NT2/D1 (cell line): ENCODE data around the gene COL23A1.

Experiments
- DNase-seq: peaks from one replicate; pipeline ENCODE4 v3.0.0-alpha.2; 2011; ENCODE audit warnings: low read depth, low spot score
- H3K27me3 ChIP-seq: 2 replicates; pipeline ENCODE4 v1.6.0; 2011; ENCODE audit warnings: mild to moderate bottlenecking; ENCODE audit not compliant: insufficient read length, insufficient read depth
- H3K36me3 ChIP-seq: 2 replicates; pipeline ENCODE4 v1.6.1; 2011; ENCODE audit warnings: mild to moderate bottlenecking, low read length, mixed read lengths; ENCODE audit not compliant: insufficient read depth, insufficient read length
- H3K4me1 ChIP-seq: 2 replicates; pipeline ENCODE4 v1.5.1; 2011; ENCODE audit not compliant: insufficient read depth, insufficient read length
- H3K4me3 ChIP-seq: 2 replicates; pipeline ENCODE4 v1.5.1; 2011; ENCODE audit warnings: low read depth; ENCODE audit not compliant: insufficient read length
- H3K9ac ChIP-seq: 2 replicates; pipeline ENCODE4 v1.6.0; 2011; ENCODE audit warnings: low read depth; ENCODE audit not compliant: insufficient read length
- H3K9me3 ChIP-seq: 2 replicates; pipeline ENCODE4 v1.5.1; 2011; ENCODE audit warnings: mild to moderate bottlenecking, low read length; ENCODE audit not compliant: insufficient read depth
- SUZ12 ChIP-seq: IDR thresholded peaks from 2 replicates; pipeline ENCODE4 v1.6.1; 2011; ENCODE audit not compliant: insufficient read length, insufficient read depth; ENCODE audit errors: extremely low read depth
- YY1 ChIP-seq: IDR thresholded peaks from 2 replicates; pipeline ENCODE4 v1.6.1; 2011; ENCODE audit not compliant: insufficient read length, insufficient read depth
- ZNF274 ChIP-seq: IDR thresholded peaks from 2 replicates; pipeline ENCODE4 v1.6.1; 2011; ENCODE audit warnings: mild to moderate bottlenecking, low read depth, low read length

Gene COL23A1

DNA sequence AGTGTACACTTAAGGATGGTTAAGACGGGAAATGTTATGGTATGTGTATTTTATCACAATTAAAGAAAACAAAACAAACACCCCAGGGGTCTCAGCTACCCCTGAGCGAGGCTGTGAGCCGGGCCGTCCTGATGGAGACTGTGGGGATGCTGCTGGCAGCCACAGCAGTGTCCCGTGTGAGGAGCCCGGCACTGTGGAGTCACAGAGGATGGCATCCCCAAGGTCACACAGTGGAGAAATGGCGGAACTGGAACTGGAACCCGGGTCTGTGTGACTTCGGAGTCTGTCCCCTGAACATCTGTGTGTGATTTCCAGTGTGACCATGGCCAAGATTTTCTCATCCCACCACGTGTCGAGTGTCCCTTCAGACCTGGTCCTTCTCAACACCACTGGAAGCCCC, 276.9 kb downstream of the COL23A1 start:
- H3K4me1 ChIP-seq, result peaks cover 7% of the 10 kb centered on the region
- no peak overlapping the region for H3K9ac ChIP-seq
- no peaks in the 10 kb centered on the region for H3K36me3 ChIP-seq
- no peak for DNase-seq
- no peaks in the 10 kb centered on the region for H3K27me3 ChIP-seq
- H3K9me3 ChIP-seq, result 0 out of 2 replicates have a peak, but pooled peaks cover 6% of the 10 kb centered on the region
- no peak for TF ChIP-seq SUZ12
- TF ChIP-seq ZNF274, result no peak
- TF ChIP-seq YY1, result no peak
- no peak overlapping the region for H3K4me3 ChIP-seq

DNA sequence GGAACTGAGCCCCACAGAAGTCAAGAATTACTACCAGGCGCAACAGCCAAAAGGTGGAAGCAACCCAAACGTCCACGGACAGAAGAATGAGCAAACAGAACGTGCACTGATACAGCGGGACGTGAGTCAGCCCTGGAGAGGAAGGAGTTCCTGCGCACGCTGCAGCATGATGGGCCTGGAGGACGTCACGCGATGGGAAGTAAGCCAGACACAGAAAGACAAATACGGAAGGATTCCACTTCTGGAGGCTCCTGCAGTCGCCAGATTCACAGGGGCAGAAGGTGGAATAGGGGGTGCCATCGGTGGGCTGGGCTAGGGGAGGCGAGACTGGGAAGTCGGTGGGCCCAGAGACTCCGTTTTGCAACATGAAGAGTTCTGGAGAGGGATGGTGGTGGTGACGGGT, 277.3 kb downstream of the COL23A1 start:
- peaks cover 7% of the 10 kb centered on the region for H3K4me1 ChIP-seq
- 0 out of 2 replicates have a peak, but pooled peaks cover 3% of the 10 kb centered on the region for H3K9me3 ChIP-seq
- TF ChIP-seq ZNF274 (no peak), SUZ12 (no peak), YY1 (no peak)
- no peak overlapping the region for H3K9ac ChIP-seq
- no peak for DNase-seq
- no peak overlapping the region for H3K4me3 ChIP-seq
- H3K36me3 ChIP-seq, result no peaks in the 10 kb centered on the region
- H3K27me3 ChIP-seq, result no peaks in the 10 kb centered on the region

DNA sequence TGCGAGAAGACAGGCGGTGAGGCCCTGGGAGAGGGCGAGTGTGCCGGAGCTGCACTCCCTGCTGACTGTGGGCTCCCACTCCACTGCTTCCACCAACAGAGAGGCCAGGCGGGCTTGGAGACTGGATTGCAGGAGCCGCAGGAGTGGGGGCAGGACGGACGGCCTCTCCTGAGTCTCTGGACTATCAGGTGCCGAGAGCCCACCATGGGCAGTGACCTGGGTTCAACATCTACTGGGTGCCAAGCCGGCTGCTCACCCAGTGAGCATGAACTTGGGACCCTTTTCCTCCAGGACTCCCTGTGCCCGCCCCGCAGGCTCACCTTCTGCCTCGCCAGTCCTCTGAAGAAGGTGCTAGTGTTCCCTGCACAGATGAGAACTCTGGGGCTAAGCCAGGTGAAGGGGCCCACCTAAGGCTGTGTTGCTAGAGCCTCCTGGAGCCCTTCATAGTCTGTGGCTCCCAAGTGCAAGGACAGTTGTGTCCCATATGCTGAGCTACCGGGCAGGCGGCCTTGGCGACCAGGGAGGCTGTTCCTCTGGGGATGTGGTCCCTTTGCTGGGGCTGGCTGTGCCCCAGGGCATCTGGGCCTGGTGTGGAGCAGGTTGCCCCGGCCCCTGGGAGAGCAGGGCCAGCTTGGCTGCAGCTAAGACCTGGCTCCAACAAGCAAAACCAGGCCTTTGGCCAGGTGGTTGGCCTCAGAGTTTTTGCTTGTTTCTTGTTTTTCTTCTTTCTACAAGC, 279.9 kb downstream of the COL23A1 start:
- no peak overlapping the region for H3K9ac ChIP-seq
- H3K36me3 ChIP-seq, result no peaks in the 10 kb centered on the region
- H3K4me1 ChIP-seq, result peaks cover 15% of the 10 kb centered on the region
- DNase-seq, result no peak
- no peak for TF ChIP-seq ZNF274
- TF ChIP-seq SUZ12, result no peak
- no peak for TF ChIP-seq YY1
- no peaks in the 10 kb centered on the region for H3K27me3 ChIP-seq
- H3K4me3 ChIP-seq, result no peak overlapping the region
- no peaks in the 10 kb centered on the region for H3K9me3 ChIP-seq

DNA sequence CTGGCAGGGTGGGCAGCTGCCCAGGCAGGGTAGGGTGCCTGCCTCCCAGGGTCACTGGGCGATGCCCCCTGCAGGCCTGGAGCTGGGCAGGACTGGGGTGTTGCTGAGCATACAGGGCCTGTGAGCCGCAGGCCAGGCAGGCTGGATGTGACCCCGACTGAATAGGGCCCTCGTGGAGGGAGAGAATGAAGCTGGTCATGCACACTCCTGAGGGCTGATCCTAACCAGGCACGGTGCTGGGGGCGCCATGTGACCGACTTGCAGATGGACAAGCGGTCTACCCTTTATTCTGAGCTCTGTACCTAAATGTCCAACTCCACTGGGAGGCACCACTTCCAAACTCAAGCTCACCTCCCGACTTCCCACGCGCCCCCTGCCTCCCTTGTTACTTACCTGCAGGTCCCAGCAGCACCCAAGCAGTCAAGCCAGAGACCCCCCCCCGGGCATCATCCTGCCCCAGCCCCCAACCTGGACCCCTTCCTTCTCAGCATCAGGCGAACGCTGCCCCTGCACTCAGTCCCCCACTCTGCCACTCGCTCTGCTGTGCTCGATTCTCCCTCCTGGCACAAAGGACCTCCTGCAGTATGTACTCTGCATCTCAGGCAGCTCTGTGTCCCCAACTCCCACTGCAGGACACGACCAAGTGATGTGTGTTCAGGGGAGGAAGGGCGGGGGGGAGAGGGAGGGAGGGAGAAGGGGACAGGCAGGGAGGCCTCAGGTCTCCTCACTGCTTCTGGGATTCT, 280.8 kb downstream of the COL23A1 start:
- no peaks in the 10 kb centered on the region for H3K9me3 ChIP-seq
- no peak overlapping the region for H3K4me3 ChIP-seq
- TF ChIP-seq SUZ12 (no peak), ZNF274 (no peak), YY1 (no peak)
- no peaks in the 10 kb centered on the region for H3K36me3 ChIP-seq
- H3K9ac ChIP-seq, result no peak overlapping the region
- no peak for DNase-seq
- H3K4me1 ChIP-seq, result peaks cover 15% of the 10 kb centered on the region
- H3K27me3 ChIP-seq, result no peaks in the 10 kb centered on the region

DNA sequence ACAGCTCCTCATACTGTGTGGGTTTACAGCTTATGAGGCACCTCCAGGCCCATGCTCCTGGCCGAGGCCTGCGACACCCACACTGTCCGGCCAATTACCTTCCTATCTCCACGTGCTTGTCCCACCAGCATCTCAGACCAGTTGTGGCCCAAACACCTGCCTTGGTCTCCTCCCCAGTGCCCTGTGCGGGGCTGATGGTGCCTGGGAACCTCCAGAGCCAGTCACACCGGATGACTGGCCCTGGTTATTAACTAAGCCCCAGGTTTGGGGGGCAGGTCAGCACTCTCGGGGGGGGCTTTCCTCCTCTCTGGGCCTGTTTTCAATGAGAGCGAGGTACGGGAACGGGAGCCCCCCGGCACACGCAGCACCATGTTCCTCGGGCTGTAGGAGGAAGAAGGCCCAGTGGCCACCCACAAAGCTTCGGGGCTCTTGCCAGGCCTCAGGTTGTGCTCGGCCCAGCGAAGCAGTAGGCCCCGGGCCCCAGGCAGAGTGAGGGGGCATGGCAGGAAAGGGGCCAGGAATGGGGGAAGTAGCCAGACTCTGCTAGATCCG, 281.6 kb downstream of the COL23A1 start:
- no peaks in the 10 kb centered on the region for H3K27me3 ChIP-seq

DNA sequence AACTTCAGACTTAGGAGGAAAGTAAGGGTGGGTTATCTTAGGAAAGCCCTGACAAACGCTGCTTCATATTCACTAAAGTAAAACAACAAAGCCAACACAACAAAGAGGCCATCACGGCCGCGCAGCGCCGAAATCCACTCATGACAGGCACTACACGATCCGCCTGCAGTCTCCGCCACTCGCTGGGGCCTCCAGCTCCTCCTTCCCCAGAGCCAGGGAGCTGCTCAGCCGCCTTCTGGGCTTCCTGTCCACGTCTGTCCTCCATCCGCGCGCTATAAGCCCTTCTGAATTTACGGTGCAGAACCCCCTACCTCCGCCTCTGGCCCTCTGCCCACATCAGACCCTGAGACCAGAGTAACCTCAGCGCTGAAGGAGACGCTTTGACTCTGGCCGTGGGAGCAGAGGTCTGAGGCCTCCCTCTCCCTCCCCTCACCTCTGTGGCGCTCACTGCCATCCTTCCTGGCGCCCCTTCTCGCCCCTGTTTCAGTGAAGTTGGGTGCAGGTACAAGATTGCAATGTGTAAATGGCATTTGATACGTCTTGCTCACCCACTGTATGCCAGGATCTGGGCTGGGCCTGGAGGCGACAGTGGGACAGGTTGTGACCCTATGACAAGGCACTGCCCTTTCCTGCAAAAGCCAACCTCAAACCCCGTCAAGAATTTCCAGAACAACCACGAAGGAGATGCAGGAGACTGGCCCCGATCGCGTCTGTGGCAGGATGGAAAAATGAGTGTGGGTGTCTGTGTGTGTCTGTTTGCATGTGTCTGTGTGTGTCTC, 282.7 kb downstream of the COL23A1 start:
- H3K9me3 ChIP-seq, result no peaks in the 10 kb centered on the region

More for the DNA sequence above, 281.6 kb downstream of the COL23A1 start:
- TF ChIP-seq ZNF274 (no peak), SUZ12 (no peak), YY1 (no peak)
- no peaks in the 10 kb centered on the region for H3K36me3 ChIP-seq
- no peak overlapping the region for H3K4me3 ChIP-seq
- no peaks in the 10 kb centered on the region for H3K9me3 ChIP-seq
- H3K9ac ChIP-seq, result no peak overlapping the region
- peaks cover 15% of the 10 kb centered on the region for H3K4me1 ChIP-seq
- DNase-seq, result no peak

More for the DNA sequence above, 282.7 kb downstream of the COL23A1 start:
- TF ChIP-seq ZNF274, result no peak
- no peak for TF ChIP-seq YY1
- TF ChIP-seq SUZ12, result no peak
- H3K4me3 ChIP-seq, result no peak overlapping the region
- H3K4me1 ChIP-seq, result peaks cover 13% of the 10 kb centered on the region
- no peaks in the 10 kb centered on the region for H3K27me3 ChIP-seq
- DNase-seq, result no peak
- H3K9ac ChIP-seq, result no peak overlapping the region
- no peaks in the 10 kb centered on the region for H3K36me3 ChIP-seq
